ENCODE results near the gene DUSP2.
"Not testable (repeated sequence)": the region's sequence is repeated elsewhere in the genome, so short reads cannot be mapped to it uniquely, and the experiment has no call there.

Gene DUSP2

DNA sequence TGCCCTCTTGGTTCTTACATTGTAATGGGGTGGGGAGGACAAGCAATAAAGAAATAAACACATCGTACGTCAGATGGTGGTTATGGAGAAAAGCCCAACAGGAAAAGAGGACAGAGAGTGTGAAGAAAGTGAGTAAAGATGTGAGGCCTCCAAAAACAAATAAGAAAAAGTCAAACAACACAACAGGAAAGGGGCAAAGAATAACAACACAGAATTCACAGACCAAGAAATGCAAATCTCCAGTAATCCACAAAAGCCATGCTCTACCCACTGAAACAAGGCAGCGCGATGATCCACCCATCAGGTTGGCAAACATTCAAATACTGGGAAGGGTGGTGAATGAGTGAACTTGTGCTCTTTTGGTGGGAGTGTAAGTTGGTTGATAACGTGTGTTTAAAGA, 16.7 kb upstream of the DUSP2 start:
- Histone ChIP-seq H4K8ac (ENCODE audit: low read depth, low read length) (no peak overlapping the region), H3K23ac (ENCODE audit: low read length) (no peak overlapping the region), H2AFZ (ENCODE audit: insufficient read depth, low read length, poor library complexity) (no peak overlapping the region), H3K4ac (ENCODE audit: low read depth, low read length) (no peak overlapping the region), H3K18ac (ENCODE audit: low read length) (no peak overlapping the region), H3K4me2 (ENCODE audit: low read length) (no peak overlapping the region), H3K27ac (ENCODE audit: low read depth, low read length) (no peak overlapping the region), H3K79me1 (ENCODE audit: low read length) (no peaks in the 10 kb centered on the region), H2BK5ac (ENCODE audit: low read depth, low read length, poor library complexity) (no peak overlapping the region), H2BK120ac (ENCODE audit: insufficient read depth, low read length, poor library complexity) (no peak overlapping the region), H3K14ac (ENCODE audit: low read length) (no peak overlapping the region), H2BK12ac (ENCODE audit: low read length) (no peak overlapping the region), H2AK5ac (ENCODE audit: low read length) (no peak overlapping the region), H3K27me3 (ENCODE audit: insufficient read depth, low read length) (no peaks in the 10 kb centered on the region), H3K36me3 (ENCODE audit: control insufficient read depth in 1 of 2, insufficient read depth in 2 of 2, low read length in 2 of 2) (no peaks in the 10 kb centered on the region), H3K79me2 (ENCODE audit: control insufficient read depth, insufficient read depth, low read length, poor library complexity) (no peaks in the 10 kb centered on the region), H4K91ac (ENCODE audit: low read depth, low read length) (no peak overlapping the region), H3K9ac (ENCODE audit: low read length) (no peak overlapping the region), H4K12ac (ENCODE audit: low read depth, low read length) (no peak overlapping the region), H3K4me1 (ENCODE audit: control insufficient read depth in 1 of 2, insufficient read depth in 2 of 2, low read length in 2 of 2) (no peaks in the 10 kb centered on the region), H3K4me3 (ENCODE audit: low read depth, low read length) (no peak overlapping the region), H3K9me3 (ENCODE audit: insufficient read depth, low read depth, low read length) (no peaks in the 10 kb centered on the region)
- WGBS (ENCODE audit: extremely low coverage, insufficient coverage, insufficient read length): no CpG with 5 or more reads among the region's 5 CpGs
- DNase-seq: no peak

DNA sequence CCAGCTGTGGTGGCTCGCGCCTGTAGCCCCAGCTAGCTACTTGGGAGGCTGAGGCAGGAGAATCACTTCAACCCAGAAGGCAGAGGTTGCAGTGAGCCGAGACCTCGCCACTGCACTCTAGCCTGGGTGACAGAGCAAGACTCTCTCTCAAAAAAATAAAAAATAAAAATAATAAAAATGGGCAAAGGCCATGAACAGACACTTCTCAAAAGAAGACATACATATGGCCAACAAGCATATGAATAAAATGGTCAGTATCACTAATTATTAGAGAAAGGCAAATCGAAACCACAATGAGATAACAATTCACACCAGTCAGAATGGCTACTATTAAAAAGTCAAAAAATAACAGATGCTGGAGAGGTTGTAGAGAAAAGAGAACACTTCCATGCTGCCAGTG, 15.1 kb upstream of the DUSP2 start:
- not testable (repeated sequence) for H3K79me2 ChIP-seq (ENCODE audit: control insufficient read depth, insufficient read depth, low read length, poor library complexity); H3K4me3 ChIP-seq (ENCODE audit: low read depth, low read length); H3K4me1 ChIP-seq (ENCODE audit: control insufficient read depth in 1 of 2, insufficient read depth in 2 of 2, low read length in 2 of 2); H2AFZ ChIP-seq (ENCODE audit: insufficient read depth, low read length, poor library complexity); H2AK5ac ChIP-seq (ENCODE audit: low read length); H3K4ac ChIP-seq (ENCODE audit: low read depth, low read length); H3K4me2 ChIP-seq (ENCODE audit: low read length); H3K9me3 ChIP-seq (ENCODE audit: insufficient read depth, low read depth, low read length); H3K23ac ChIP-seq (ENCODE audit: low read length); H2BK12ac ChIP-seq (ENCODE audit: low read length); H3K14ac ChIP-seq (ENCODE audit: low read length); H3K36me3 ChIP-seq (ENCODE audit: control insufficient read depth in 1 of 2, insufficient read depth in 2 of 2, low read length in 2 of 2); DNase-seq; H4K12ac ChIP-seq (ENCODE audit: low read depth, low read length); H4K8ac ChIP-seq (ENCODE audit: low read depth, low read length); H2BK5ac ChIP-seq (ENCODE audit: low read depth, low read length, poor library complexity); H4K91ac ChIP-seq (ENCODE audit: low read depth, low read length); H3K18ac ChIP-seq (ENCODE audit: low read length); H2BK120ac ChIP-seq (ENCODE audit: insufficient read depth, low read length, poor library complexity); H3K9ac ChIP-seq (ENCODE audit: low read length); H3K27ac ChIP-seq (ENCODE audit: low read depth, low read length); H3K79me1 ChIP-seq (ENCODE audit: low read length); H3K27me3 ChIP-seq (ENCODE audit: insufficient read depth, low read length)
- no CpG with 5 or more reads among the region's 5 CpGs for WGBS (ENCODE audit: extremely low coverage, insufficient coverage, insufficient read length)

DNA sequence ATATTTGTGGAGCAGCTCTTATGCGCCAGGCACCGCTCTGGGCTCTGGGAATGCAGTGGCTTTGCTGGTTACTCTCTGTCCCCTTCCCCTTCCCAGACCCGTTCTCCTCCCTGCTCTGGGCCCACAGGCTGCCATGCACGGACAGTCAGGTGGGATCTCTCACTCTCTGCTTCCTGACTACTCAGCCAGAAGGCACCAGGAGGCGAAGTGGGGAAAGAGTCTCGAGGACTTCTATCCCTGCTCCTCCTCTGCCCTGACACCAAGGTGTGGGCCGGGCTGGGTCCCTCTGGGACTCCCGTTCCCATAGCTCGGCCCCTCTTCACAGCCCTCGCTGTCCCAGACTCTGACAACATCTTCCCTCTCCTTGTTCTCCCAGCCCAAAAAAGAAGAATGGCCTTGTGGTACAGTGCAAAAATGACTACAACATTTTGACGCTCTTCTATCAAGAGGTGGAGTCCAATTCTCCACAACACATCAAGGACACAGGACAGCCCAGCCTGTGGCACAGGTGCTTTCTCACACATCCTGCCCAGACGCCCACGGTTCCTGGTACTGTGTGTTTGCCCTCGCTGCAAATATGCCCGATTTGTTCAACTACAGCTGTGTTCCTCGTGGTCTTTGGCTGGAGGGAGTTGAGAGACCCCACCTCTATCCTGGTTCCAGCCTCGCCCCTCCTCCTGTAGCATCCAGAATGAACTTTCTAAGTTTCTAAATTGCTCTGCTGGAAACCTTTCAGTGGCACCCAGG, 14.0 kb upstream of the DUSP2 start:
- no peak overlapping the region for H2BK5ac ChIP-seq (ENCODE audit: low read depth, low read length, poor library complexity)
- WGBS (ENCODE audit: extremely low coverage, insufficient coverage, insufficient read length): no CpG with 5 or more reads among the region's 17 CpGs
- no peak overlapping the region for H3K18ac ChIP-seq (ENCODE audit: low read length)

DNA sequence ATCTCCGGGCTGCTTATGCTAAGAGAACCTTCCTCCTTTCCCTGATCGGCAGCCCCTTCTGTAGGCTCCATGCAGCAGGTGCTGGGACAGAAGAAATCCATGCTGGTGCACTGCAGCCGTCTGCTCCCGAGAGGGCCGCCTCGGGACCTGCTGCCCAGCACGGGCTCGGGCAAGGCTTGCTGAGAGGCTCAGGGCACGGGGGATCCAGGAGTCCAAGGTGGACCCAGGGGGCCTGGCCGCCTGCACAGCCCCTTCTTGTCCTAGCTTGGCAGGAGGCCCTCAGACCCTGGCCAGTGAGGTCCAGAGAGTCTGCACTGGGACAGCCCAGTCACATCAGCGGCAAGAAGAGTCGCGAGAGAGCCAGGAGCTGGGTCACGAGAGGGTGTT, 13.3 kb upstream of the DUSP2 start:
- Histone ChIP-seq H3K36me3 (ENCODE audit: control insufficient read depth in 1 of 2, insufficient read depth in 2 of 2, low read length in 2 of 2) (no peaks in the 10 kb centered on the region), H4K8ac (ENCODE audit: low read depth, low read length) (no peak overlapping the region), H3K4me3 (ENCODE audit: low read depth, low read length) (no peak overlapping the region), H2BK120ac (ENCODE audit: insufficient read depth, low read length, poor library complexity) (no peak overlapping the region), H3K14ac (ENCODE audit: low read length) (no peak overlapping the region), H3K23ac (ENCODE audit: low read length) (no peak overlapping the region), H3K27ac (ENCODE audit: low read depth, low read length) (no peak overlapping the region), H2BK5ac (ENCODE audit: low read depth, low read length, poor library complexity) (no peak overlapping the region), H4K12ac (ENCODE audit: low read depth, low read length) (no peak overlapping the region), H3K79me1 (ENCODE audit: low read length) (no peaks in the 10 kb centered on the region), H3K4me1 (ENCODE audit: control insufficient read depth in 1 of 2, insufficient read depth in 2 of 2, low read length in 2 of 2) (no peaks in the 10 kb centered on the region), H3K27me3 (ENCODE audit: insufficient read depth, low read length) (no peaks in the 10 kb centered on the region), H2AK5ac (ENCODE audit: low read length) (no peak overlapping the region), H2BK12ac (ENCODE audit: low read length) (no peak overlapping the region), H3K18ac (ENCODE audit: low read length) (no peak overlapping the region), H4K91ac (ENCODE audit: low read depth, low read length) (no peak overlapping the region), H3K79me2 (ENCODE audit: control insufficient read depth, insufficient read depth, low read length, poor library complexity) (no peaks in the 10 kb centered on the region), H3K9ac (ENCODE audit: low read length) (no peak overlapping the region), H3K9me3 (ENCODE audit: insufficient read depth, low read depth, low read length) (no peaks in the 10 kb centered on the region), H2AFZ (ENCODE audit: insufficient read depth, low read length, poor library complexity) (no peak overlapping the region), H3K4ac (ENCODE audit: low read depth, low read length) (no peak overlapping the region), H3K4me2 (ENCODE audit: low read length) (no peak overlapping the region)
- WGBS (ENCODE audit: extremely low coverage, insufficient coverage, insufficient read length): no CpG with 5 or more reads among the region's 14 CpGs
- no peak for DNase-seq

More for the DNA sequence above, 14.0 kb upstream of the DUSP2 start:
- Histone ChIP-seq H2BK12ac (ENCODE audit: low read length) (no peak overlapping the region), H3K23ac (ENCODE audit: low read length) (no peak overlapping the region), H4K12ac (ENCODE audit: low read depth, low read length) (no peak overlapping the region), H3K9ac (ENCODE audit: low read length) (no peak overlapping the region), H3K4me2 (ENCODE audit: low read length) (no peak overlapping the region), H3K4me3 (ENCODE audit: low read depth, low read length) (no peak overlapping the region), H3K4me1 (ENCODE audit: control insufficient read depth in 1 of 2, insufficient read depth in 2 of 2, low read length in 2 of 2) (no peaks in the 10 kb centered on the region), H3K36me3 (ENCODE audit: control insufficient read depth in 1 of 2, insufficient read depth in 2 of 2, low read length in 2 of 2) (no peaks in the 10 kb centered on the region), H3K14ac (ENCODE audit: low read length) (no peak overlapping the region), H3K27me3 (ENCODE audit: insufficient read depth, low read length) (no peaks in the 10 kb centered on the region), H3K79me2 (ENCODE audit: control insufficient read depth, insufficient read depth, low read length, poor library complexity) (no peaks in the 10 kb centered on the region), H3K79me1 (ENCODE audit: low read length) (no peaks in the 10 kb centered on the region), H2AFZ (ENCODE audit: insufficient read depth, low read length, poor library complexity) (no peak overlapping the region), H2AK5ac (ENCODE audit: low read length) (no peak overlapping the region), H4K8ac (ENCODE audit: low read depth, low read length) (no peak overlapping the region), H3K27ac (ENCODE audit: low read depth, low read length) (no peak overlapping the region), H4K91ac (ENCODE audit: low read depth, low read length) (no peak overlapping the region), H3K4ac (ENCODE audit: low read depth, low read length) (no peak overlapping the region), H3K9me3 (ENCODE audit: insufficient read depth, low read depth, low read length) (no peaks in the 10 kb centered on the region), H2BK120ac (ENCODE audit: insufficient read depth, low read length, poor library complexity) (no peak overlapping the region)
- no peak for DNase-seq
